ENCODE results near the gene FCRL5.

The FCRL5 gene

GRCh38 chr1:157469300-157469699 lies 83.0 kb downstream of the FCRL5 start:
- intact Hi-C loops (cut with DNase I): no loop called here
- DNase-seq: no peak

- intact Hi-C loops (cut with DNase I): no loop called here
- no peak for DNase-seq
Measured at GRCh38 chr1:157466011-157466410, 86.3 kb downstream of the FCRL5 start.
